PC-3 (cell line): ENCODE results near the gene ZNF22. TPM values are rescaled to one million over a fixed set of nuclear protein-coding genes. Genes with fewer than 3 reads are reported as not detected.

Experiments used
- ATAC-seq: fragments of 200-7000 bp; cut with Tn5 transposase; 2 replicates; pipeline ENCODE4 v1.9.1; 2020; ENCODE audit warnings: mild to moderate bottlenecking, moderate library complexity
- BruUV-seq: library from RNA; stranded (reverse); fragments of 400-500 nt; replicated peaks from 2 replicates; lab custom pipeline; 2021; lab: Mats Ljungman, UMichigan
- CTCF ChIA-PET: fragments of 300-600 bp; sonication (Branson Sonifier 250); formaldehyde crosslinking; loops from one replicate; lab custom pipeline; 2022; ENCODE audit warnings: antibody characterized with exemption; lab: Charles Lee
- POLR2A ChIA-PET: fragments of 300-600 bp; sonication (Branson Sonifier 250); formaldehyde crosslinking; loops from one replicate; lab custom pipeline; 2022; ENCODE audit warnings: antibody characterized with exemption; ENCODE audit not compliant: unreplicated experiment; lab: Charles Lee
- DNase-seq: peaks from one replicate; pipeline ENCODE4 v3.0.0-alpha.2; 2015
- H2AFZ ChIP-seq: fragments of 300-600 bp; sonication (generic); 2 replicates; pipeline ENCODE4 v1.6.0; 2016; ENCODE audit warnings: antibody characterized with exemption, low read length
- H3F3A ChIP-seq: fragments of 300-600 bp; sonication (generic); one replicate; pipeline ENCODE4 v1.6.0; 2017; ENCODE audit warnings: antibody characterized with exemption, low read length, control low read depth, mild to moderate bottlenecking; ENCODE audit not compliant: unreplicated experiment
- H3K27ac ChIP-seq: fragments of 300-600 bp; sonication (generic); 2 replicates; pipeline ENCODE4 v1.5.1; 2016; ENCODE audit warnings: mild to moderate bottlenecking, low read length
- H3K27me3 ChIP-seq: fragments of 300-600 bp; sonication (generic); 2 replicates; pipeline ENCODE4 v1.6.1; 2016; ENCODE audit warnings: low read length, mixed read lengths
- H3K36me3 ChIP-seq: fragments of 300-600 bp; sonication (generic); 2 replicates; pipeline ENCODE4 v1.6.1; 2016; ENCODE audit warnings: low read depth, mixed run types, low read length, mixed read lengths
- H3K4me1 ChIP-seq: fragments of 300-600 bp; sonication (generic); 2 replicates; pipeline ENCODE4 v1.5.1; 2016; ENCODE audit warnings: low read length; ENCODE audit not compliant: insufficient read depth
- H3K4me2 ChIP-seq: fragments of 300-600 bp; sonication (generic); 2 replicates; pipeline ENCODE4 v1.6.0; 2016; ENCODE audit warnings: low read length
- H3K4me3 ChIP-seq: fragments of 300-600 bp; sonication (generic); 2 replicates; pipeline ENCODE4 v1.5.1; 2016; ENCODE audit warnings: mild to moderate bottlenecking, low read length, mixed read lengths
- H3K79me2 ChIP-seq: fragments of 300-600 bp; sonication (generic); 2 replicates; pipeline ENCODE4 v1.6.1; 2017; ENCODE audit warnings: low read length, mixed read lengths
- H3K9ac ChIP-seq: fragments of 300-600 bp; sonication (generic); 2 replicates; pipeline ENCODE4 v1.6.0; 2016; ENCODE audit warnings: mild to moderate bottlenecking, low read length
- H3K9me2 ChIP-seq: fragments of 300-600 bp; sonication (generic); replicated peaks from 2 replicates; pipeline ENCODE4 v1.6.1; 2016; ENCODE audit warnings: mixed run types, low read length, mixed read lengths
- H3K9me3 ChIP-seq: fragments of 300-600 bp; sonication (generic); 2 replicates; pipeline ENCODE4 v1.6.1; 2016; ENCODE audit warnings: low read length, mixed read lengths
- H4K20me1 ChIP-seq: fragments of 300-600 bp; sonication (generic); 2 replicates; pipeline ENCODE4 v1.6.1; 2016; ENCODE audit warnings: low read length, mixed read lengths
- CTCF ChIP-seq: fragments of 300-600 bp; sonication (generic); conservative IDR thresholded peaks from 2 replicates; pipeline ENCODE4 v1.5.1; 2017; ENCODE audit warnings: antibody characterized with exemption, low read depth, mild to moderate bottlenecking, low read length
- EZH2 ChIP-seq: fragments of 300-600 bp; sonication (generic); IDR thresholded peaks from one replicate; pipeline ENCODE4 v1.6.1; 2017; ENCODE audit warnings: antibody characterized with exemption, mild to moderate bottlenecking, low read length; ENCODE audit not compliant: unreplicated experiment
- EZH2phosphoT487 ChIP-seq: fragments of 300-600 bp; sonication (generic); IDR thresholded peaks from 2 replicates; pipeline ENCODE4 v1.6.1; 2018; ENCODE audit warnings: mild to moderate bottlenecking, antibody characterized with exemption, low read length, borderline replicate concordance
- intact Hi-C: fragments of 100-400 bp; cut with micrococcal nuclease; formaldehyde crosslinking; loops from 2 replicates; pipeline ENCODE4 v1.9.0; 2023
- total RNA-seq: library from RNA; depleted of rRNA; stranded (reverse); fragments of >200 nt; gene quantifications from 2 replicates; pipeline ENCODE4 v1.2.3, GENCODE V29; 2014

Gene ZNF22
- total RNA-seq, 1 experiment from 2014 or later, result 24.8 TPM

DNA sequence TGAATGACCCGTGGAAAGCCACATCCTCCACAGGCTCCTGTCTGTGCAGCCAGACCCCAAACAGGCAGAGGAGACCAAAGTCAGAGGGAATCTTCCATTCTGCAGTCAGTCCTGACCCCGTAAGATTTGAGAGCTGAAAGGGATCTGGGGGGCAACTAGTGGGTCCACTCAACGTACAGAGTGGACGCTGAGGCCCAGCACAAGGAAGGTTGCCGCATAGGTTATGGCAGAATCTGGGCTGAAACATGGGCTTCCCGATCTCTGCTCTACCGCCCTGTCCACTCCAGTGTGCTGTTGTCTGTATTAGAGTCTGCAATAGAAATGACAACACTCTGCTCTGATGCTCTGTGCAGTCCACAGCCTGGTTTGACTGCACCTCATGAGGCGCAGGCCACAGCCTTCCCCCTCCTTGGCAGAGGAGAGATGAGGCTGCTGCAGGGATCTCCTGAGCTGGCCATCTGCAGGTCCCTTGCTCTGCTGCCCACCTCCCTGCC, 7.9 kb upstream of the ZNF22 start:
- Histone ChIP-seq H3K9me3 (no peaks in the 10 kb centered on the region), H3K4me2 (no peak overlapping the region), H4K20me1 (no peaks in the 10 kb centered on the region), H2AFZ (no peak overlapping the region), H3K27ac (no peak overlapping the region), H3K4me3 (no peak overlapping the region), H3K36me3 (no peaks in the 10 kb centered on the region), H3K9me2 (no peaks in the 10 kb centered on the region), H3F3A (no peaks in the 10 kb centered on the region), H3K4me1 (no peaks in the 10 kb centered on the region), H3K79me2 (no peaks in the 10 kb centered on the region), H3K9ac (no peak overlapping the region), H3K27me3 (no peaks in the 10 kb centered on the region)
- no TSS peak for BruUV-seq
- ChIA-PET CTCF (interaction anchor here (0.6 kb wide), 1 partner anchor 901 kb away, joined by 3 read pairs; no protein-coding TSS in a partner anchor), POLR2A (no interaction called here)
- TF ChIP-seq EZH2, result no peak
- DNase-seq (no peak), ATAC-seq (no peak)
- intact Hi-C loops, result no loop called here

DNA sequence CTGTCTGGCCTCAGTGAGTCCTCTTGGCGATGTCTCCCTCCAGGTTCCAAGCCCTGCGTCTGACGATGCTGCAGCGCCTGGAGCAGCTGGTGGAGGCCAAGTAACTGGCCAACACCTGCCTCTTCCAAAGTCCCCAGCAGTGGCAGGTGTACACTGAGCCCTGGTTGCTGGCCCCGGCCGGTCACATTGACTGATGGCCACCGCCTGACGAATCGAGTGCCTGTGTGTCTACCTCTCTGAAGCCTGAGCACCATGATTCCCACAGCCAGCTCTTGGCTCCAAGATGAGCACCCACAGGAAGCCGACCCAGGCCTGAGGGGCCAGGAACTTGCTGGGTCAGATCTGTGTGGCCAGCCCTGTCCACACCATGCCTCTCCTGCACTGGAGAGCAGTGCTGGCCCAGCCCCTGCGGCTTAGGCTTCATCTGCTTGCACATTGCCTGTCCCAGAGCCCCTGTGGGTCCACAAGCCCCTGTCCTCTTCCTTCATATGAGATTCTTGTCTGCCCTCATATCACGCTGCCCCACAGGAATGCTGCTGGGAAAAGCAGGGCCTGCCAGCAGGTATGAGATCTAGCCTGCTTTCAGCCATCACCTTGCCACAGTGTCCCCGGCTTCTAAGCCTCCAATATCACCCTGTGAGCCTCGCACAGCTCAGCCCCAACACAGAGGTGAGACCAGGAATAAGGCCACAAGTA, 7.3 kb upstream of the ZNF22 start:
- intact Hi-C loops, result no loop called here
- Histone ChIP-seq H2AFZ (no peak overlapping the region), H3K9me3 (no peaks in the 10 kb centered on the region), H3K27ac (no peak overlapping the region), H3K9ac (no peak overlapping the region), H3K36me3 (no peaks in the 10 kb centered on the region), H3K79me2 (no peaks in the 10 kb centered on the region), H4K20me1 (no peaks in the 10 kb centered on the region), H3K4me2 (no peak overlapping the region), H3K4me1 (no peaks in the 10 kb centered on the region), H3K4me3 (no peak overlapping the region), H3F3A (no peaks in the 10 kb centered on the region), H3K27me3 (no peaks in the 10 kb centered on the region), H3K9me2 (no peaks in the 10 kb centered on the region)
- CTCF ChIA-PET, result interaction anchor here (0.6 kb wide), 1 partner anchor 902 kb away, joined by 3 read pairs; no protein-coding TSS in a partner anchor
- no peak for DNase-seq
- TF ChIP-seq CTCF (no peak), EZH2phosphoT487 (no peak), EZH2 (no peak)
- ATAC-seq, result no peak
- BruUV-seq, result no TSS peak
- POLR2A ChIA-PET, result no interaction called here

- Histone ChIP-seq H3F3A (no peaks in the 10 kb centered on the region), H3K4me1 (no peaks in the 10 kb centered on the region), H4K20me1 (no peaks in the 10 kb centered on the region), H3K36me3 (no peaks in the 10 kb centered on the region), H3K4me2 (no peak overlapping the region), H3K9me2 (no peaks in the 10 kb centered on the region), H3K79me2 (no peaks in the 10 kb centered on the region), H2AFZ (no peak overlapping the region), H3K27me3 (no peaks in the 10 kb centered on the region), H3K4me3 (no peak overlapping the region), H3K27ac (no peak overlapping the region), H3K9me3 (no peaks in the 10 kb centered on the region), H3K9ac (no peak overlapping the region)
- intact Hi-C loops, result no loop called here
- ATAC-seq (no peak), DNase-seq (no peak)
- TF ChIP-seq EZH2 (no peak), EZH2phosphoT487 (no peak), CTCF (no peak)
- BruUV-seq, result no TSS peak
- POLR2A ChIA-PET, result interaction anchor here (0.6 kb wide), 1 partner anchor 13 kb away, joined by 8 read pairs; no protein-coding TSS in a partner anchor
- CTCF ChIA-PET, result no interaction called here
Measured at GRCh38 chr10:44993922-44994751, 6.6 kb upstream of the ZNF22 start.
